K562 (cell line): ENCODE results near the gene ATP13A1. TPM values are rescaled to one million over a fixed set of nuclear protein-coding genes. Genes with fewer than 3 reads are reported as not detected.

Experiments used
- ATAC-seq: fragments of 200-7000 bp; cut with Tn5 transposase; 3 replicates; pipeline ENCODE4 v1.9.1; 2020; ENCODE audit warnings: moderate library complexity
- BruUV-seq: library from RNA; stranded (reverse); fragments of 400-500 nt; replicated peaks from 2 replicates; lab custom pipeline; 2021; lab: Mats Ljungman, UMichigan
- CTCF ChIA-PET: fragments of 300-600 bp; formaldehyde crosslinking; extraction: SDS; loops from one replicate; lab custom pipeline; 2021; ENCODE audit warnings: low intra/inter-chr PET ratio; lab: Yijun Ruan, JAX
- POLR2A ChIA-PET: fragments of 300-600, 350-650 bp; sonication (Branson Sonifier 250); formaldehyde crosslinking; extraction: SDS; loops from one replicate; lab custom pipeline; 2021; ENCODE audit warnings: antibody characterized with exemption, inconsistent platforms; lab: Yijun Ruan, JAX
- DNase-seq, 4 experiments: peaks; one replicate each; pipeline versions ENCODE4 v3.0.0 to v3.0.0-alpha.2; 2011 to 2018; ENCODE audit warnings: low spot score in 3 of 4, mixed read lengths in 3 of 4; ENCODE audit errors: extremely low read depth in 1 of 4
- FAIRE-seq: peaks from 2 replicates; lab custom pipeline; 2011; peaks lifted over from hg19 to GRCh38; lab: Jason Lieb, UNC
- H2AFZ ChIP-seq: 2 replicates; pipeline ENCODE4 v1.6.0; 2011; ENCODE audit warnings: low read depth, low read length, control low read depth, inconsistent platforms
- H3K27ac ChIP-seq: fragments of 200-600 bp; 3 replicates; pipeline ENCODE4 v1.8.0; 2011; ENCODE audit warnings: low read depth, mild to moderate bottlenecking, control low read depth, inconsistent platforms, low read length, moderate library complexity, mixed read lengths; ENCODE audit errors: extremely low read depth
- H3K27me3 ChIP-seq, 2 experiments: fragments of 300-600 bp in 1 of 2; 2 replicates in 1 of 2; 3 replicates in 1 of 2; pipeline versions ENCODE4 v1.6.0 to v1.8.0; 2011; ENCODE audit warnings: inconsistent platforms in 2 of 2, low read length in 2 of 2, mild to moderate bottlenecking in 1 of 2, mixed read lengths in 1 of 2, moderate library complexity in 1 of 2; ENCODE audit not compliant: control insufficient read depth in 2 of 2, insufficient read depth in 2 of 2
- H3K36me3 ChIP-seq: fragments of 300-600 bp; 3 replicates; pipeline ENCODE4 v1.8.0; 2011; ENCODE audit warnings: mild to moderate bottlenecking, low read length, inconsistent platforms; ENCODE audit not compliant: control insufficient read depth, insufficient read depth
- H3K4me1 ChIP-seq, 2 experiments: fragments of 200-600 bp in 1 of 2; replicated peaks in 1 of 2; 2 replicates in 1 of 2; 3 replicates in 1 of 2; pipeline versions ENCODE4 v1.5.1 to v1.8.0; 2011; ENCODE audit warnings: inconsistent platforms in 2 of 2, low read length in 2 of 2, mild to moderate bottlenecking in 1 of 2, mixed read lengths in 1 of 2, moderate library complexity in 1 of 2; ENCODE audit not compliant: control insufficient read depth in 2 of 2, insufficient read depth in 2 of 2
- H3K4me2 ChIP-seq: 2 replicates; pipeline ENCODE4 v1.6.1; 2011; ENCODE audit warnings: low read length, control low read depth, inconsistent platforms, mixed read lengths; ENCODE audit not compliant: insufficient read depth
- H3K4me3 ChIP-seq: fragments of 200-600 bp; sonication (generic), shearing (Covaris generic); 2 replicates; pipeline ENCODE4 v1.5.1; 2016; ENCODE audit warnings: control low read depth, inconsistent platforms
- H3K79me2 ChIP-seq: fragments of 200-600 bp; 3 replicates; pipeline ENCODE4 v1.8.0; 2011; ENCODE audit warnings: low read length, inconsistent platforms; ENCODE audit not compliant: control insufficient read depth, insufficient read depth
- H3K9ac ChIP-seq, 2 experiments: 2 replicates each; pipeline versions ENCODE4 v1.6.0 to v1.6.1; 2011; ENCODE audit warnings: low read depth in 2 of 2, low read length in 2 of 2, control low read depth in 1 of 2, inconsistent platforms in 1 of 2, mild to moderate bottlenecking in 1 of 2, mixed read lengths in 1 of 2; ENCODE audit not compliant: insufficient read depth in 1 of 2
- H3K9me1 ChIP-seq: one replicate; pipeline ENCODE4 v1.6.0; 2011; ENCODE audit warnings: inconsistent platforms, mild to moderate bottlenecking, low read length, moderate library complexity; ENCODE audit not compliant: control insufficient read depth, insufficient read depth
- H3K9me3 ChIP-seq: replicated peaks from 2 replicates; pipeline ENCODE4 v1.5.1; 2011; ENCODE audit warnings: low read depth, low read length, inconsistent platforms; ENCODE audit not compliant: control insufficient read depth, insufficient read depth
- H4K20me1 ChIP-seq: replicated peaks from 2 replicates; pipeline ENCODE4 v1.6.1; 2011; ENCODE audit warnings: low read length, inconsistent platforms, mixed read lengths; ENCODE audit not compliant: control insufficient read depth, insufficient read depth
- CBX3 ChIP-seq, 2 experiments: IDR thresholded peaks; 1 replicate in 1 of 2; 2 replicates in 1 of 2; pipeline ENCODE4 v1.6.1; 2012; ENCODE audit warnings: inconsistent platforms in 2 of 2, low read length in 2 of 2, borderline replicate concordance in 1 of 2, control low read depth in 1 of 2
- CC2D1A ChIP-seq: fragments of 450-650 bp; IDR thresholded peaks from 2 replicates; pipeline ENCODE4 v1.6.1; 2017; ENCODE audit warnings: mild to moderate bottlenecking
- MEF2A ChIP-seq: IDR thresholded peaks from 2 replicates; pipeline ENCODE4 v1.6.1; 2011; ENCODE audit warnings: low read depth, mild to moderate bottlenecking, low read length, moderate library complexity; ENCODE audit not compliant: control insufficient read depth
- NCOA1 ChIP-seq: fragments of 450-650 bp; IDR thresholded peaks from 2 replicates; pipeline ENCODE4 v1.6.1; 2016; ENCODE audit warnings: low read depth
- NFIC ChIP-seq: fragments of 450-650 bp; IDR thresholded peaks from 2 replicates; pipeline ENCODE4 v1.6.1; 2017; ENCODE audit warnings: mild to moderate bottlenecking, inconsistent platforms
- NR1H2 ChIP-seq: sonication (generic); formaldehyde crosslinking; IDR thresholded peaks from 2 replicates; pipeline ENCODE4 v1.4.0; 2020; ENCODE audit warnings: mild to moderate bottlenecking, missing genetic modification reagents
- POLR3G ChIP-seq: IDR thresholded peaks from 2 replicates; pipeline ENCODE4 v1.6.1; 2011; ENCODE audit not compliant: insufficient read length, insufficient replicate concordance; ENCODE audit errors: extremely low read depth
- TOE1 ChIP-seq, 2 experiments: fragments of 450-650 bp in 1 of 2; sonication (generic) in 1 of 2; formaldehyde crosslinking in 1 of 2; IDR thresholded peaks; 2 replicates each; pipeline versions ENCODE4 v1.7.1 to v1.8.0; 2016 to 2022; ENCODE audit warnings: borderline replicate concordance in 2 of 2, mild to moderate bottlenecking in 2 of 2, antibody characterized with exemption in 1 of 2, inconsistent platforms in 1 of 2, low read depth in 1 of 2, missing genetic modification reagents in 1 of 2, moderate library complexity in 1 of 2
- ZKSCAN8 ChIP-seq: fragments of 200-800 bp; sonication (Bioruptor generic); IDR thresholded peaks from 2 replicates; pipeline ENCODE4 v1.6.1; 2016; ENCODE audit warnings: missing genetic modification characterization, missing compliant biosample characterization
- WGBS: fragments of 100-300 bp; shearing (Covaris generic); methylation state at CpG from one replicate; pipeline ENCODE4 v1.1.6; 2016; ENCODE audit warnings: low coverage, mixed read lengths; ENCODE audit not compliant: insufficient coverage; ENCODE audit errors: missing lambda C conversion rate; 5-methylcytosine and 5-hydroxymethylcytosine counted together
- in situ Hi-C: fragments of 300-500 bp; cut with MboI; formaldehyde crosslinking; loops from 4 replicates; pipeline ENCODE4 v1.15.0; 2018; ENCODE audit warnings: inconsistent platforms, mixed read lengths
- intact Hi-C: fragments of 100-400 bp; cut with micrococcal nuclease; formaldehyde crosslinking; loops from 2 replicates; pipeline ENCODE4 v1.14.2; 2022
- polyA plus RNA-seq, 8 experiments: library from polyadenylated mRNA; depleted of rRNA in 4 of 8; stranded (reverse) in 5 of 8; unstranded in 3 of 8; fragments of >200 nt; fragmentation: Nextera tagmentation in 2 of 8; fragmentation: Illumina TruSeq in 1 of 8; extraction: Ambion mirVana in 2 of 8; extraction: Trizol in 1 of 8; gene quantifications; 2 replicates each; pipeline versions ENCODE4 v1.2.1 to v1.2.3, GENCODE V29; 2011 to 2014; ENCODE audit warnings: inconsistent platforms in 1 of 8, missing spikeins in 1 of 8
- total RNA-seq, 7 experiments: library from RNA; depleted of rRNA in 6 of 7; stranded (reverse); fragments of >200 nt in 6 of 7; fragmentation: Illumina TruSeq in 2 of 7; extraction: Trizol in 2 of 7; gene quantifications; 2 replicates each; pipeline versions ENCODE4 v1.2.1 to v1.2.3, GENCODE V29; 2011 to 2021; ENCODE audit warnings: low replicate concordance in 1 of 7
- TF ChIP-seq, protein P1 (sequence below): sonication (generic); formaldehyde crosslinking; IDR thresholded peaks from 2 replicates; pipeline ENCODE4 v1.8.1; 2023; ENCODE audit warnings: mild to moderate bottlenecking, missing genetic modification reagents

Gene ATP13A1
- total and polyA plus RNA-seq, 9 of the 15 experiments (the other 6 are each of a cell fraction or from before 2014, with no cell fraction given), result 0.90 to 83.8 (median 23.1) TPM

DNA sequence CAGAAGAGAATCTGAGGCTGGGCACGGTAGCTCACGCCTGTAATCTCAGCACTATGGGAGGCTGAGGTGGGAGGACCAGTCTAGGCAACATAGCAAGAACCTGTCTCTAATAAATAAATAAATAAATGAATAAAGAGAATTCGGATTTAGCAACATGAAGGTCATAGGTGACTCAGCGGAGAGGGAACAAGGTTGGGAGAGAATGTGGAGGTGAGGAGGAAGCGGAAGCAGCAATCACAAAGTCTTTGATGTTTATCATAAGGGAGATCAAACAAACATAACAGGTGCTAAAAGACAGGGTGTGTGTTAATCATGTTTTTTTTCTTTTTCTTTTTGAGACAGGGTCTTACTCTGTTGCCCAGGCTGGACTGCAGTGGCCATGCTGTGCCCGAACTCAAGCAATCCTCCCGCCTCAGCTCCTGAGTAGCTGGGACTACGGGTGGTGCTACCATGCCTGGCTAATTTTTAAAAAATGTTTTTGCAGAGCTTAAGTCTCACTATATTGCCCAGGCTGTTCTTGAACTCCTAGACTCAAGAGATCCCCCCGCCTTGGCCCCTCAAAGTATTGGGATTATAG lies 61.3 kb downstream of the ATP13A1 start:
- no peaks in the 10 kb centered on the region for H3K9me3 ChIP-seq
- in situ Hi-C loops, result no loop called here
- H3K9me1 ChIP-seq, result no peaks in the 10 kb centered on the region
- BruUV-seq, result no TSS peak
- WGBS, result 21% methylated on average over 9 of the region's 9 CpGs
- no peaks in the 10 kb centered on the region for H3K27me3 ChIP-seq
- no peak overlapping the region for H3K9ac ChIP-seq
- no peak for DNase-seq
- peaks cover 3 to 15% of the 10 kb centered on the region in 2 experiments; a peak in 3 of 5 replicates for H3K4me1 ChIP-seq
- ChIA-PET POLR2A (interaction anchor here (0.6 to 0.7 kb wide), 3 partner anchors 16 to 111 kb away, joined by 3 read pairs; partner anchors contain the start of gene PBX4), CTCF (no interaction called here)
- H3K4me3 ChIP-seq, result no peak overlapping the region
- H2AFZ ChIP-seq, result no peak overlapping the region
- no peak overlapping the region for H3K27ac ChIP-seq
- no peak overlapping the region for H3K4me2 ChIP-seq
- no peaks in the 10 kb centered on the region for H3K36me3 ChIP-seq
- FAIRE-seq, result no peak
- H4K20me1 ChIP-seq, result no peaks in the 10 kb centered on the region
- intact Hi-C loops, result no loop called here
- H3K79me2 ChIP-seq, result no peaks in the 10 kb centered on the region
- ATAC-seq, result no peak
- TF ChIP-seq NFIC, result no peak
- no peak for TF ChIP-seq TOE1 (IDR thresholded peaks at IDR 0.05; ENCODE audit: borderline replicate concordance)
- no peak for TF ChIP-seq TOE1 (CRISPR knock-in tag; IDR thresholded peaks at IDR 0.05; ENCODE audit: borderline replicate concordance, low read depth)
- no peak for TF ChIP-seq NCOA1
- no peak for TF ChIP-seq MEF2A
- no peak for TF ChIP-seq CC2D1A
- TF ChIP-seq, protein P1, sequence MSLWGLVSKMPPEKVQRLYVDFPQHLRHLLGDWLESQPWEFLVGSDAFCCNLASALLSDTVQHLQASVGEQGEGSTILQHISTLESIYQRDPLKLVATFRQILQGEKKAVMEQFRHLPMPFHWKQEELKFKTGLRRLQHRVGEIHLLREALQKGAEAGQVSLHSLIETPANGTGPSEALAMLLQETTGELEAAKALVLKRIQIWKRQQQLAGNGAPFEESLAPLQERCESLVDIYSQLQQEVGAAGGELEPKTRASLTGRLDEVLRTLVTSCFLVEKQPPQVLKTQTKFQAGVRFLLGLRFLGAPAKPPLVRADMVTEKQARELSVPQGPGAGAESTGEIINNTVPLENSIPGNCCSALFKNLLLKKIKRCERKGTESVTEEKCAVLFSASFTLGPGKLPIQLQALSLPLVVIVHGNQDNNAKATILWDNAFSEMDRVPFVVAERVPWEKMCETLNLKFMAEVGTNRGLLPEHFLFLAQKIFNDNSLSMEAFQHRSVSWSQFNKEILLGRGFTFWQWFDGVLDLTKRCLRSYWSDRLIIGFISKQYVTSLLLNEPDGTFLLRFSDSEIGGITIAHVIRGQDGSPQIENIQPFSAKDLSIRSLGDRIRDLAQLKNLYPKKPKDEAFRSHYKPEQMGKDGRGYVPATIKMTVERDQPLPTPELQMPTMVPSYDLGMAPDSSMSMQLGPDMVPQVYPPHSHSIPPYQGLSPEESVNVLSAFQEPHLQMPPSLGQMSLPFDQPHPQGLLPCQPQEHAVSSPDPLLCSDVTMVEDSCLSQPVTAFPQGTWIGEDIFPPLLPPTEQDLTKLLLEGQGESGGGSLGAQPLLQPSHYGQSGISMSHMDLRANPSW (CRISPR knock-in tag), result no peak
- TF ChIP-seq NR1H2, result no peak
- TF ChIP-seq CBX3 (IDR thresholded peaks at IDR 0.05; ENCODE audit: borderline replicate concordance in 1 of 2, low read length in 2 of 2), result no peak
- TF ChIP-seq ZKSCAN8 (CRISPR knock-in tag), result no peak
- TF ChIP-seq POLR3G, result no peak
